ENCODE results near the gene PLEKHJ1. TPM values are rescaled to one million over a fixed set of nuclear protein-coding genes. Genes with fewer than 3 reads are reported as not detected.
"Not testable (repeated sequence)": the region's sequence is repeated elsewhere in the genome, so short reads cannot be mapped to it uniquely, and the experiment has no call there.

Gene PLEKHJ1
- total RNA-seq, 2 donors from 2014 or later = 44.1 to 53.0 TPM

- Histone ChIP-seq H3K4me1 (peaks cover 0 to 23% of the 10 kb centered on the region in 2 donors), H3K9me3 (no peaks in the 10 kb centered on the region), H3K36me3 (peaks cover 55% of the 10 kb centered on the region), H3K27ac (no peak overlapping the region), H3K27me3 (no peaks in the 10 kb centered on the region), H3K4me3 (no peak overlapping the region)
- no peak for DNase-seq (ENCODE audit: low spot score)
- no peak for TF ChIP-seq CTCF (IDR thresholded peaks at IDR 0.05)
Measured at GRCh38 chr19:2207008-2207407, 29.1 kb downstream of the PLEKHJ1 start.

- TF ChIP-seq CTCF (IDR thresholded peaks at IDR 0.05) = no peak
- peaks cover 0 to 22% of the 10 kb centered on the region in 2 donors for H3K4me1 ChIP-seq
Measured at GRCh38 chr19:2202366-2202765, 33.8 kb downstream of the PLEKHJ1 start.

GRCh38 chr19:2201473-2202148 is 34.5 kb downstream of the PLEKHJ1 start:
- TF ChIP-seq CTCF (IDR thresholded peaks at IDR 0.05) = no peak
- DNase-seq (ENCODE audit: low spot score) = no peak
- no peaks in the 10 kb centered on the region for H3K27me3 ChIP-seq
- H3K9me3 ChIP-seq = no peaks in the 10 kb centered on the region
- H3K27ac ChIP-seq = no peak overlapping the region
- peaks cover 0 to 22% of the 10 kb centered on the region in 2 donors for H3K4me1 ChIP-seq
- no peak overlapping the region for H3K4me3 ChIP-seq
- H3K36me3 ChIP-seq = peaks cover 16% of the 10 kb centered on the region

More at GRCh38 chr19:2202366-2202765, 33.8 kb downstream of the PLEKHJ1 start:
- no peak overlapping the region for H3K4me3 ChIP-seq
- no peaks in the 10 kb centered on the region for H3K9me3 ChIP-seq
- no peak for DNase-seq (ENCODE audit: low spot score)
- H3K36me3 ChIP-seq = peaks cover 22% of the 10 kb centered on the region
- no peaks in the 10 kb centered on the region for H3K27me3 ChIP-seq
- no peak overlapping the region for H3K27ac ChIP-seq

GRCh38 chr19:2200624-2201294 is 35.4 kb downstream of the PLEKHJ1 start:
- not testable (repeated sequence) for H3K27ac ChIP-seq; H3K9me3 ChIP-seq; DNase-seq (ENCODE audit: low spot score); H3K4me3 ChIP-seq; H3K27me3 ChIP-seq
- Histone ChIP-seq H3K36me3 (peaks cover 23% of the 10 kb centered on the region), H3K4me1 (peaks cover 0 to 22% of the 10 kb centered on the region in 2 donors)

- H3K36me3 ChIP-seq = peaks cover 30% of the 10 kb centered on the region
- H3K27ac ChIP-seq = no peak overlapping the region
- no peak for DNase-seq (ENCODE audit: low spot score)
- H3K4me1 ChIP-seq = peaks cover 0 to 22% of the 10 kb centered on the region in 2 donors
- H3K27me3 ChIP-seq = no peaks in the 10 kb centered on the region
- H3K4me3 ChIP-seq = no peak overlapping the region
- no peaks in the 10 kb centered on the region for H3K9me3 ChIP-seq
- no peak for TF ChIP-seq CTCF (IDR thresholded peaks at IDR 0.05)
Measured at GRCh38 chr19:2199861-2200623, 36.1 kb downstream of the PLEKHJ1 start.

- H3K4me1 ChIP-seq = peaks cover 0 to 17% of the 10 kb centered on the region in 2 donors
- no peak for DNase-seq (ENCODE audit: low spot score)
- no peak overlapping the region for H3K4me3 ChIP-seq
- no peak overlapping the region for H3K27ac ChIP-seq
- H3K36me3 ChIP-seq = peaks cover 38% of the 10 kb centered on the region
- no peaks in the 10 kb centered on the region for H3K27me3 ChIP-seq
- H3K9me3 ChIP-seq = no peaks in the 10 kb centered on the region
- TF ChIP-seq CTCF (IDR thresholded peaks at IDR 0.05) = peak in 1 of 2 donors; percentile 55
Measured at GRCh38 chr19:2199215-2199614, 36.9 kb downstream of the PLEKHJ1 start.

All from right atrium auricular region (tissue), 2 donors.